H1 (cell line): ENCODE results near the gene TMEM254. TPM values are rescaled to one million over a fixed set of nuclear protein-coding genes. Genes with fewer than 3 reads are reported as not detected.

ENCODE experiments used
- CHD1 ChIP-seq: IDR thresholded peaks from 2 replicates; pipeline ENCODE4 v1.6.1; 2012; ENCODE audit warnings: low read depth, low read length, improper control_type of control experiment
- HDAC6 ChIP-seq: IDR thresholded peaks from one replicate; pipeline ENCODE4 v1.7.1; 2012; ENCODE audit warnings: low read depth, mild to moderate bottlenecking, inconsistent platforms, low read length, moderate library complexity
- NANOG ChIP-seq: IDR thresholded peaks from 2 replicates; pipeline ENCODE4 v1.6.1; 2011; ENCODE audit warnings: low read length, low read depth, mild to moderate bottlenecking, inconsistent platforms; ENCODE audit not compliant: insufficient read depth, poor library complexity, severe bottlenecking
- polyA plus RNA-seq, 7 experiments: library from polyadenylated mRNA; depleted of rRNA in 3 of 7; stranded (reverse) in 5 of 7; unstranded in 2 of 7; fragments of >200 nt in 5 of 7; fragments of 200-250 nt in 2 of 7; gene quantifications; 1 replicate in 5 of 7; 2 replicates in 1 of 7; 4 replicates in 1 of 7; pipeline versions ENCODE4 v1.2.1 to v1.2.3, GENCODE V29; 2011 to 2013; ENCODE audit warnings: missing spikeins in 2 of 7, mixed read lengths in 2 of 7
- total RNA-seq: library from RNA; stranded (reverse); fragmentation: NEBNext Ultra II Directional; extraction: Animal tissue kit (Norgen Biotek cat#: 25700); gene quantifications from 2 replicates; pipeline ENCODE4 v1.2.1, GENCODE V29; 2021

Gene TMEM254
- total and polyA plus RNA-seq, 2 of the 8 experiments (the other 6 are each of a cell fraction or from before 2014, with no cell fraction given): 26.9 to 61.2 TPM

- TF ChIP-seq NANOG (no peak), CHD1 (no peak), HDAC6 (no peak)
Measured at GRCh38 chr10:80118669-80119068, 40.2 kb downstream of the TMEM254 start (continued).
